Cardiac muscle cell (in vitro differentiated cells and primary cell): ENCODE data around the gene SORBS2. TPM values are rescaled to one million over a fixed set of nuclear protein-coding genes. Genes with fewer than 3 reads are reported as not detected.

Source experiments
- DNase-seq, 2 donors: peaks; one replicate each; pipeline versions ENCODE4 v3.0.0 to v3.0.0-alpha.2; 2010 to 2017; ENCODE audit warnings: low read depth in 1 of 2, low spot score in 1 of 2
- H3K27ac ChIP-seq: fragments of 200-600 bp; sonication (generic); 2 replicates; pipeline ENCODE4 v1.5.1; 2016
- H3K27me3 ChIP-seq: fragments of 200-600 bp; sonication (generic); 2 replicates; pipeline ENCODE4 v1.6.0; 2016; ENCODE audit warnings: control low read depth
- H3K36me3 ChIP-seq: fragments of 200-600 bp; sonication (generic); 2 replicates; pipeline ENCODE4 v1.5.1; 2016; ENCODE audit warnings: control low read depth
- H3K4me1 ChIP-seq: fragments of 200-600 bp; sonication (generic); 2 replicates; pipeline ENCODE4 v1.8.1; 2017; ENCODE audit warnings: low read depth, mild to moderate bottlenecking, mixed run types
- H3K4me3 ChIP-seq: fragments of 200-600 bp; sonication (generic); 2 replicates; pipeline ENCODE4 v1.5.1; 2016; ENCODE audit warnings: mild to moderate bottlenecking
- H3K9me3 ChIP-seq: fragments of 200-600 bp; sonication (generic); 2 replicates; pipeline ENCODE4 v1.5.1; 2017; ENCODE audit warnings: low read depth, mild to moderate bottlenecking, control low read depth
- polyA plus RNA-seq: library from polyadenylated mRNA; unstranded; fragments of >200 nt; fragmentation: Nextera tagmentation; extraction: Ambion mirVana; gene quantifications from 2 replicates; pipeline ENCODE4 v1.2.1, GENCODE V29; 2016
- total RNA-seq: library from RNA; depleted of rRNA; stranded (reverse); fragments of >200 nt; gene quantifications from 2 replicates; pipeline ENCODE4 v1.2.3, GENCODE V29; 2016
- TF ChIP-seq, protein P1 (sequence below): IDR thresholded peaks from 2 replicates; pipeline ENCODE4 v1.5.1; 2012; ENCODE audit warnings: low read depth, mild to moderate bottlenecking, low read length

Gene SORBS2
- total and polyA plus RNA-seq, 2 experiments from 2014 or later = 453 to 470 TPM

DNA sequence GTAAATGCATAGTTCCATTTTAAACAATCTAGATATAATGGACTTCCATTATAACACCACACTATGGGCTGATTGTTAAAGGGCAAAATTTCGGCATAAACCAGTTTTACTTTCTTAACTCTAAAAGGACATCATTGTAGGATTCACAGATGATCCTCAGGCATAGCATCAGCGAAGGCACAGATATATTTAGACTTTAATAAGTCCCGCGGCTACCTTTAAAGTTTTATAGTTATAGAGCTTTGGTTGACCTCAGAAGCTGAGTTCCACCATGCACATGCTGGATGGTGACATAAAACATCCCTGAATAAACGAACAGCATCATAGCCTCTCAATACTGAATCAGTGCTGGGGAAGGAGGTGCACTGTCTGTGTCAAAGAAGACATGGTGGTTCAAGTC, 151.7 kb downstream of the SORBS2 start:
- H3K9me3 ChIP-seq = no peaks in the 10 kb centered on the region
- no peak overlapping the region for H3K27ac ChIP-seq
- DNase-seq = no peak
- peaks cover 27% of the 10 kb centered on the region for H3K4me1 ChIP-seq
- H3K36me3 ChIP-seq = peaks cover 76% of the 10 kb centered on the region
- H3K27me3 ChIP-seq = no peaks in the 10 kb centered on the region
- TF ChIP-seq, protein P1, sequence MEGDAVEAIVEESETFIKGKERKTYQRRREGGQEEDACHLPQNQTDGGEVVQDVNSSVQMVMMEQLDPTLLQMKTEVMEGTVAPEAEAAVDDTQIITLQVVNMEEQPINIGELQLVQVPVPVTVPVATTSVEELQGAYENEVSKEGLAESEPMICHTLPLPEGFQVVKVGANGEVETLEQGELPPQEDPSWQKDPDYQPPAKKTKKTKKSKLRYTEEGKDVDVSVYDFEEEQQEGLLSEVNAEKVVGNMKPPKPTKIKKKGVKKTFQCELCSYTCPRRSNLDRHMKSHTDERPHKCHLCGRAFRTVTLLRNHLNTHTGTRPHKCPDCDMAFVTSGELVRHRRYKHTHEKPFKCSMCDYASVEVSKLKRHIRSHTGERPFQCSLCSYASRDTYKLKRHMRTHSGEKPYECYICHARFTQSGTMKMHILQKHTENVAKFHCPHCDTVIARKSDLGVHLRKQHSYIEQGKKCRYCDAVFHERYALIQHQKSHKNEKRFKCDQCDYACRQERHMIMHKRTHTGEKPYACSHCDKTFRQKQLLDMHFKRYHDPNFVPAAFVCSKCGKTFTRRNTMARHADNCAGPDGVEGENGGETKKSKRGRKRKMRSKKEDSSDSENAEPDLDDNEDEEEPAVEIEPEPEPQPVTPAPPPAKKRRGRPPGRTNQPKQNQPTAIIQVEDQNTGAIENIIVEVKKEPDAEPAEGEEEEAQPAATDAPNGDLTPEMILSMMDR = no peak
- no peak overlapping the region for H3K4me3 ChIP-seq

DNA sequence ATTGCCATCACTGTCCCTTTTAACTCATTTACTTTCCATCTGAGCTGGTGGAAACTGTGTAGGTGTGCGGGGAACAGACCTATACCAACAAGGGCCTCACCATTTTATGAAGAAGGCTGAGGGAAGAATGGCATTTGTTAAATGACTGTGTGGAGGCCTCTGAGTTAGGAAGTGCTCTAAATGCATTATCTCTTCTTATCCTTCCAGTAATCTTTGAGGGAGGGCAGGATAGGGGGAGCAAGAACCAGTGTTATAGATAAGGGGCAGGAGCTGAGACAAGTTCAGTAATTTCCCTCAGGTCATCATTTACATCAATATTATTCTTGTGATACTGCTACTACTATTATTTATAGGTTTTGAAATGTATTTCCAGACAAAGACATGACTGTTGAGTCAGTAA, 154.3 kb downstream of the SORBS2 start:
- H3K27ac ChIP-seq = peak overlapping the region; percentile 21
- H3K36me3 ChIP-seq = peaks cover 76% of the 10 kb centered on the region
- H3K27me3 ChIP-seq = no peaks in the 10 kb centered on the region
- DNase-seq = no peak
- H3K4me1 ChIP-seq = peaks cover 35% of the 10 kb centered on the region
- H3K4me3 ChIP-seq = no peak overlapping the region
- TF ChIP-seq, protein P1 = no peak
- H3K9me3 ChIP-seq = no peaks in the 10 kb centered on the region

DNA sequence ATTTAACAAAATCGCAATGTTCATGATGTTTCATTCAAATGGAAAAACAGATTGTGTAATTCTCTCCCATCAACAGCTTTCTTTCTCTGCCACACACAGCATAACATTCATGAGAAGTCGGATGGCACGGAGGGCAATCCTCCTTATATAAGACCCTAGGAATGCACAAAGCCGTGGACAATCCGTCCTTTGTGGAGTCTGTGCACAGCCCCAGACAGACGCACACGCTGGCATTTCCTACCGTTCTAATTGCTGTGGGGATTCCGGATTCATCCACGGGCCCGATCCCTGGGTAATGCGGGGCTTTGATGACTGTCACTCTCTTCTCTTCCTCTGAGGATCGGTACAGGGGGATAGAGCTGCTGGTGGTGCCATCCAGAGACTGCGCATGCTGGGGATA, 154.8 kb downstream of the SORBS2 start:
- H3K9me3 ChIP-seq = no peaks in the 10 kb centered on the region
- H3K36me3 ChIP-seq = peaks cover 76% of the 10 kb centered on the region
- H3K4me3 ChIP-seq = no peak overlapping the region
- H3K27me3 ChIP-seq = no peaks in the 10 kb centered on the region
- H3K4me1 ChIP-seq = peaks cover 35% of the 10 kb centered on the region
- TF ChIP-seq, protein P1 = no peak
- no peak for DNase-seq
- H3K27ac ChIP-seq = peak overlapping the region; percentile 21

GRCh38 chr4:185656467-185656931, 155.5 kb downstream of the SORBS2 start:
- peak overlapping the region; percentile 21 for H3K27ac ChIP-seq

DNA sequence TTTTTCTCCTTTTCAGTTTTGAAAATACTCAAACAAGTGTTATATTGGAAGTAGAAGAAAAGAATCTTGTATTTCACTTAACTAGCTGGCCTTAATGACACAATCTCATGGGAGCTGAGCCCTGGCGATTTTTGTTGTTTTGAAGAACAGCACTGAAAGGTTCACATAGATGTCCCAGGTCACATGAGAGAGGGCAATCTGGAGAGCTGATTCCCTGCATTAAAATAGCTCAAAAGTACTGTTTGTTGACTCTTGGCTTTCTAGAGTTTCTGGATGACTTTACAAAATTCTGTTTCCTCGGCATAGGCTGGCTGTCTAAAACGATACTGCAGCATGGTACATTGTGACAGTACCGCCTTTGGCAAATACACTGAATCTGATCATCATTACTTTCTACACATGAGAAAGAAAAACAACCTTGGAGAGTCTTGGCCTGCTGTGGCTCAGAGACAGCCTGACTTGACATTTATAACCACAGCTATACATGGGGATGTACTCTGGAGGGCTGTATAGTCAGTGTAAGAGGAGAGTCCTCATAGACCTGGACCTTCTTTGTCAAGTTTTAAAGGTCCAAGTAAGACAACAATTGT, 156.9 kb downstream of the SORBS2 start:
- no peaks in the 10 kb centered on the region for H3K27me3 ChIP-seq
- DNase-seq = no peak
- TF ChIP-seq, protein P1 = no peak
- peaks cover 75% of the 10 kb centered on the region for H3K36me3 ChIP-seq
- H3K9me3 ChIP-seq = no peaks in the 10 kb centered on the region
- H3K27ac ChIP-seq = peak overlapping the region; percentile 24
- H3K4me3 ChIP-seq = no peak overlapping the region
- H3K4me1 ChIP-seq = peaks cover 35% of the 10 kb centered on the region

More at GRCh38 chr4:185656467-185656931, 155.5 kb downstream of the SORBS2 start:
- no peak overlapping the region for H3K4me3 ChIP-seq
- DNase-seq = peak; percentile 19 to 75
- H3K36me3 ChIP-seq = peaks cover 75% of the 10 kb centered on the region
- H3K9me3 ChIP-seq = no peaks in the 10 kb centered on the region
- H3K4me1 ChIP-seq = peaks cover 35% of the 10 kb centered on the region
- TF ChIP-seq, protein P1 = peak; percentile 78
- H3K27me3 ChIP-seq = no peaks in the 10 kb centered on the region
